DND-41 (cell line): ENCODE data around the gene ALCAM.

Experiments
- ATAC-seq: fragments of 200-7000 bp; cut with Tn5 transposase; 3 replicates; pipeline ENCODE4 v1.9.1; 2021; ENCODE audit warnings: low read depth; ENCODE audit not compliant: insufficient read depth
- DNase-seq: peaks from one replicate; pipeline ENCODE4 v3.0.0-alpha.2; 2020
- H2AFZ ChIP-seq: 2 replicates; pipeline ENCODE4 v1.6.0; 2012; ENCODE audit warnings: low read depth, low read length
- H3K27ac ChIP-seq: 2 replicates; pipeline ENCODE4 v1.5.1; 2012; ENCODE audit warnings: low read length, inconsistent platforms
- H3K27me3 ChIP-seq: fragments of 200-600 bp; sonication (generic); 2 replicates; pipeline ENCODE4 v1.6.0; 2012; ENCODE audit warnings: low read length, mild to moderate bottlenecking, inconsistent platforms; ENCODE audit not compliant: insufficient read depth, poor library complexity
- H3K36me3 ChIP-seq: 2 replicates; pipeline ENCODE4 v1.5.1; 2012; ENCODE audit warnings: low read length, inconsistent platforms; ENCODE audit not compliant: insufficient read depth
- H3K4me1 ChIP-seq: 2 replicates; pipeline ENCODE4 v1.5.1; 2012; ENCODE audit warnings: mild to moderate bottlenecking, low read length; ENCODE audit not compliant: insufficient read depth
- H3K4me2 ChIP-seq: 2 replicates; pipeline ENCODE4 v1.6.0; 2012; ENCODE audit warnings: mild to moderate bottlenecking, moderate library complexity, low read length, inconsistent platforms; ENCODE audit not compliant: insufficient read depth
- H3K4me3 ChIP-seq, 2 experiments: fragments of 200-600 bp in 1 of 2; shearing (Covaris generic) in 1 of 2; 2 replicates each; pipeline ENCODE4 v1.5.1; 2012 to 2016; ENCODE audit warnings: inconsistent platforms in 2 of 2, low read length in 2 of 2, mild to moderate bottlenecking in 2 of 2, low read depth in 1 of 2, moderate library complexity in 1 of 2
- H3K79me2 ChIP-seq: 2 replicates; pipeline ENCODE4 v1.6.0; 2012; ENCODE audit warnings: low read length, inconsistent platforms; ENCODE audit not compliant: insufficient read depth
- H3K9ac ChIP-seq: 2 replicates; pipeline ENCODE4 v1.6.0; 2012; ENCODE audit warnings: low read depth, mild to moderate bottlenecking, inconsistent platforms, low read length, moderate library complexity
- H3K9me3 ChIP-seq: 2 replicates; pipeline ENCODE4 v1.5.1; 2012; ENCODE audit warnings: low read length, moderate library complexity, mild to moderate bottlenecking, inconsistent platforms; ENCODE audit not compliant: insufficient read depth, severe bottlenecking
- H4K20me1 ChIP-seq: 2 replicates; pipeline ENCODE4 v1.6.0; 2012; ENCODE audit warnings: low read length; ENCODE audit not compliant: insufficient read depth
- CTCF ChIP-seq: IDR thresholded peaks from 2 replicates; pipeline ENCODE4 v1.5.1; 2012; ENCODE audit warnings: borderline replicate concordance, low read length, moderate library complexity, mild to moderate bottlenecking; ENCODE audit not compliant: poor library complexity, severe bottlenecking; ENCODE audit errors: extremely low read depth
- EZH2 ChIP-seq: IDR thresholded peaks from 3 replicates; pipeline ENCODE4 v1.6.1; 2012; ENCODE audit warnings: borderline replicate concordance, low read depth, mild to moderate bottlenecking, moderate library complexity, low read length, inconsistent platforms; ENCODE audit not compliant: severe bottlenecking

Gene ALCAM

DNA sequence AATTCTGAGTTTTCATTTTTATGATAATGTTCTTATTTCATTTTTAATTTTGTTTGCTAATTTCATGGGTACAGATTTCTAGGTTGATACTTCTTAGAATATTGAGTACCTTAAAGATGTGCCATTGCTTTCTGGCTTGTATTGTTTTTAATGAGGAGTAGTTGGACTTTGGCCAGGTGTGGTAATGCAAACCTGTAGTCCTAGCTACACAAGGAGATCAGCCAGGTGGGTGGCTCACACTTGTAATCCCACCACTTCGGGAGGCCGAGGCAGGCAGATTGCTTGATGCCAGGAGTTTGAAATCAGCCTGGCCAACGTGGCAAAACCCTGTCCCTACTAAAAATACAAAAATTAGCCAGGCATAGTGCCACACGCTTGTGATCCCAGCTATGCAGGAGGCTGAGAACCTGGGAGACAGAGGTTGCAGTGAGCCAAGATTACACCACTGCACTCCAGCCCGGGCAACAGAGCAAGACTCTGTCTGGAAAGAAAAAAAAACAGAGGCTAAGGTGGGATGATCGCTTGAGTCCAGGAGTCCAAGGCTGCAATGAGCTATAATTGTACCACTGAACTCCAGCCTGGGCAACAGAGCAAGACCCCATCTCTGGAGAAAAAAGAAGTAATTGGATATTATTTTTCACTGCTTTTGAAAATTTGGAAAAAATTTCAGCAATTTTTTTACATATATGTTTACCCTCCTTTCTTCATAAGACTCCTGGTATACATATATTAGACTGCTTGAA is 198.0 kb downstream of the ALCAM start:
- no peaks in the 10 kb centered on the region for H3K36me3 ChIP-seq

GRCh38 chr3:105571005-105571404 is 204.3 kb downstream of the ALCAM start:
- H3K9ac ChIP-seq, result no peak overlapping the region
- H3K4me3 ChIP-seq, result no peak overlapping the region
- no peaks in the 10 kb centered on the region for H3K27me3 ChIP-seq
- no peaks in the 10 kb centered on the region for H3K79me2 ChIP-seq
- H2AFZ ChIP-seq, result no peak overlapping the region
- no peaks in the 10 kb centered on the region for H3K4me1 ChIP-seq
- H3K27ac ChIP-seq, result no peak overlapping the region
- no peak for TF ChIP-seq EZH2
- TF ChIP-seq CTCF, result no peak
- H3K9me3 ChIP-seq, result no peaks in the 10 kb centered on the region
- no peaks in the 10 kb centered on the region for H3K36me3 ChIP-seq
- no peak for DNase-seq
- no peak for ATAC-seq
- no peaks in the 10 kb centered on the region for H4K20me1 ChIP-seq
- H3K4me2 ChIP-seq, result no peak overlapping the region

More for the DNA sequence above, 198.0 kb downstream of the ALCAM start:
- H3K9ac ChIP-seq, result no peak overlapping the region
- ATAC-seq, result no peak
- no peak overlapping the region for H3K27ac ChIP-seq
- no peak overlapping the region for H3K4me2 ChIP-seq
- H4K20me1 ChIP-seq, result no peaks in the 10 kb centered on the region
- no peaks in the 10 kb centered on the region for H3K27me3 ChIP-seq
- H3K4me1 ChIP-seq, result no peaks in the 10 kb centered on the region
- no peak for DNase-seq
- H3K4me3 ChIP-seq, result no peak overlapping the region
- no peaks in the 10 kb centered on the region for H3K79me2 ChIP-seq
- H3K9me3 ChIP-seq, result no peaks in the 10 kb centered on the region
- TF ChIP-seq CTCF, result no peak
- TF ChIP-seq EZH2, result no peak
- H2AFZ ChIP-seq, result no peak overlapping the region

DNA sequence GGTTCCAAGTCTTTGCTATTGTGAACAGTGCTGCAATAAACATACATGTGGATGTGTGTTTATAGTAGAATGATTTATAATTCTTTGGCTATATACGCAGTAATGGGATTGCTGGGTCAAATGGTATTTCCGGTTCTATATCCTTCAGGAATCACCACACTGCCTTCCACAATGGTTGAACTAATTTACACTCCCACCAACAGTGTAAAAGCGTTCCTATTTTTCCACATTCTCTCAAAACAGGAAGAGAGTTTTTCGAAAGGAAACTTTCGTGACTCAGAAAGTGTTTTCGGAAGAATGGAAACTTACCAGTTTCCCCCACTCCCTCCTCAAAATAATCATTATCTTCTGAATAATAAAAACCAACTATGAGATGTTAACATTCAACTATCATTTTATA is 205.8 kb downstream of the ALCAM start:
- ATAC-seq (no peak), DNase-seq (no peak)
- Histone ChIP-seq H4K20me1 (no peaks in the 10 kb centered on the region), H3K27ac (no peak overlapping the region), H3K9me3 (no peaks in the 10 kb centered on the region), H3K4me2 (no peak overlapping the region), H3K79me2 (no peaks in the 10 kb centered on the region), H3K36me3 (no peaks in the 10 kb centered on the region), H3K4me3 (no peak overlapping the region), H3K9ac (no peak overlapping the region), H3K4me1 (no peaks in the 10 kb centered on the region), H2AFZ (no peak overlapping the region), H3K27me3 (no peaks in the 10 kb centered on the region)
- TF ChIP-seq CTCF, result no peak
- no peak for TF ChIP-seq EZH2
